ENCODE measurements around the gene CFAP251.
"Not testable (repeated sequence)": the region's sequence is repeated elsewhere in the genome, so short reads cannot be mapped to it uniquely, and the experiment has no call there.

The CFAP251 gene, protein sequence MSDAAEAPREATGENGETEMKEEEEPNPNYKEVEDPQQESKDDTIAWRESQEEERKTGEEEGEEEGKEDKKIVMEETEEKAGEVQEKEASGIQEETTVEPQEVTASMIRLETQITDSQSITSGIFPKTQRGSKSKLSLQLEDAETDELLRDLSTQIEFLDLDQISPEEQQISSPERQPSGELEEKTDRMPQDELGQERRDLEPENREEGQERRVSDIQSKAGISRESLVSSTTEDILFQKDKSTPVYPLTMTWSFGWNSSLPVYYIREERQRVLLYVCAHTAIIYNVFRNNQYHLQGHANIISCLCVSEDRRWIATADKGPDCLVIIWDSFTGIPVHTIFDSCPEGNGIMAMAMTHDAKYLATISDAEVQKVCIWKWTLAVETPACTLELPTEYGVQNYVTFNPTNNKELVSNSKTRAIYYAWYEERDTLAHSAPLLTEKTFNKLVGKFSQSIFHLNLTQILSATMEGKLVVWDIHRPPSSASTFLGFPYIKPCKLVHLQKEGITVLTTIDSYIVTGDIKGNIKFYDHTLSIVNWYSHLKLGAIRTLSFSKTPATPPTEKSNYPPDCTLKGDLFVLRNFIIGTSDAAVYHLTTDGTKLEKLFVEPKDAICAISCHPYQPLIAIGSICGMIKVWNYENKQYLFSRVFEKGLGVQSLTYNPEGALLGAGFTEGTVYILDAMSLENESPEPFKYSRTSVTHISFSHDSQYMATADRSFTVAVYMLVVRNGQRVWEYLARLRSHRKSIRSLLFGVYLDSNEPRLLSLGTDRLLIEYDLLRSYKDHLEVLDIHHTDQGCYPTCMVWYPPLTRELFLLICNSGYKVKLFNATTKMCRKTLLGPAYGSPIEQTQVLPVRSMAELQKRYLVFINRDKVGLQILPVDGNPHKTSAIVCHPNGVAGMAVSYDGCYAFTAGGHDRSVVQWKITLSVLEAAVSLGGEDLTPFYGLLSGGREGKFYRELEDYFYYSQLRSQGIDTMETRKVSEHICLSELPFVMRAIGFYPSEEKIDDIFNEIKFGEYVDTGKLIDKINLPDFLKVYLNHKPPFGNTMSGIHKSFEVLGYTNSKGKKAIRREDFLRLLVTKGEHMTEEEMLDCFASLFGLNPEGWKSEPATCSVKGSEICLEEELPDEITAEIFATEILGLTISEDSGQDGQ

DNA sequence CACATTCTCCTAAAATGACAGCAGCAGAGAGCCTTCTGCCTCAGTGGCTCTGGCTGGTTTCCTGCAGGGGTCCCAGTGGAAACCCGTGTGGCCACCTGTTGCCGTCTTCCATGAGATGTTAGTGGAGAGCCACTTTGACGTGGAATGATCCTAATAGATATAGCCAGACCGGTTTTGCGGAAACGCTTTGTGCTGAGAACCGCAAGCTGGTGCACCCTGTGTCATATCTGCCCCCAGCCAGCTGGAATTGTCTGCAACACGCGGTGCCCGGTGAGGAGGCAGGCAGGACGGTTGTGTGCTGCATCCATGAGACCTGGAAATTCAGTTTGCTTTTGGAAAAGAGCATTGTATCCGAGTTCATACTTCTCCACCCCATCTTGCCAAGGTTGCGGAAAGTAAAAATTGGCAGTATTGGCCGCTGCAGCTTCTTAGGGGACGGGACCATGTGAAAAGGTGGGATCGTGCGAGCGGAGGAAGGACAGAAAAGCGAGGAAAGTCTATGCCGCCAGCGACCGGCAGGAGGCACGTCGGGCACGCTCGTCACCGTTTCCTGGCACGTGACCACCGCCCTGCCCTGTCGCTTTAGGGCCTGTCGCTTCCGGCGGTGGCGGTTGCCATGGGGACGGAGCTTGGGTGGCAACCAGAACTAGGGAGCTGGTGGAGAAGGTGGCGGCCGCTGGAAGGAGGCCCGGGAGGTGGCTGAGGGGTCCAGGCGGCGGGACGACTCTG lies at the start of gene CFAP251:
CFAP251 (plus strand) TSS at position 643 of the 729 bp plus-strand sequence. CDS start 2,714 bp downstream, outside the sequence.
- DNase-seq (ENCODE audit: low read depth in 2 of 2) = peak; percentile 89 to 90

DNA sequence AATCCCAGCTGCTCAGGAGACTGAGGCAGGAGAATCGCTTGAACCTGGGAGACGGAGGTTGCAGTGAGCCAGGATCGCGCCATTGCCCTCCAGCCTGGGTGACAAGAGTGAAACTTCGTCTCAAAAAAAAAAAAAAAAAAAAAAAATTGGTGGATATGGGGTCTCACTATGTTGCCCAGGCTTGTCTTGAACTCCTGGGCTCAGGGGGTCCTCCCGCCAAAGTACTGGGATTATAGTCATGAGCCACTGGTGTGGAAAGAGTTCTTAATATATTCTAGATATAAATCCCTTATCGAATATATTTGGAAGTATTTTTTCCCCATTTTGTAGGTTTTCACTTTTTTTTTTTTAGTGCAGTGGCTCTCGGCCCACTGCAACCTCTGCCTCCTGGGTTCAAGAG lies 49.2 kb upstream of the CFAP251 start:
- DNase-seq (ENCODE audit: low read depth in 2 of 2) = not testable (repeated sequence)

GRCh38 chr12:121871467-121871866 lies 46.9 kb upstream of the CFAP251 start:
- DNase-seq (ENCODE audit: low read depth in 2 of 2) = no peak

- no peak for DNase-seq (ENCODE audit: low read depth in 2 of 2)
These were observed 45.7 kb upstream of the CFAP251 start for GRCh38 chr12:121872546-121873215.

GRCh38 chr12:121873216-121873569 lies 45.2 kb upstream of the CFAP251 start:
- no peak for DNase-seq (ENCODE audit: low read depth in 2 of 2)

GRCh38 chr12:121874071-121874470 lies 44.3 kb upstream of the CFAP251 start:
- no peak for DNase-seq (ENCODE audit: low read depth in 2 of 2)

- DNase-seq (ENCODE audit: low read depth in 2 of 2) = no peak
These were observed 42.8 kb upstream of the CFAP251 start for GRCh38 chr12:121875582-121875981.

- DNase-seq (ENCODE audit: low read depth in 2 of 2) = not testable (repeated sequence)
These were observed 42.3 kb upstream of the CFAP251 start for GRCh38 chr12:121876080-121876447.

GRCh38 chr12:121883315-121883660 lies 35.1 kb upstream of the CFAP251 start:
- no peak for DNase-seq (ENCODE audit: low read depth in 2 of 2)

- DNase-seq (ENCODE audit: low read depth in 2 of 2) = not testable (repeated sequence)
These were observed 33.3 kb upstream of the CFAP251 start for GRCh38 chr12:121885129-121885528.

DNA sequence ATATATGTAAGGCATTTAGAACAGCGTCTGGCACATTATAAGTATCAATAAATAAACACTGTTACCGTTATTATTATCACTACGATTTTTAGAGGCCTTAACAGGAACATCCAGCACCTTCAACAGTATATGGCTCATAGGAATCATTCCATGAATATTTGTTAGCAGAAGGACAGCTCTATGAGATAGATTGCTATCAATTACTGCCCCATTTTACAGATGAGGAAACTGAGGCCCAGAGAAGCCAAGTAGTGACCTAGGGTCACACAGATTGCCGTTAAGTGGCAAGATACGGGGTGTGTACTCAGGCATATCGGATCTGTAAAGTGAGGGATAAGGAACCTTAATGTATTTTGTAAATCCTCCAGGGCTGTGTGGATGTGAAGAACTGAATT lies 30.3 kb upstream of the CFAP251 start:
- DNase-seq (ENCODE audit: low read depth in 2 of 2) = no peak

GRCh38 chr12:121888478-121889273 lies 29.7 kb upstream of the CFAP251 start, which contains the start of gene PSMD9:
Gene PSMD9 (plus strand): TSS chr12:121888790. CDS start chr12:121888857, 67 bp downstream.
- peak; percentile 96 to 98 for DNase-seq (ENCODE audit: low read depth in 2 of 2)

DNA sequence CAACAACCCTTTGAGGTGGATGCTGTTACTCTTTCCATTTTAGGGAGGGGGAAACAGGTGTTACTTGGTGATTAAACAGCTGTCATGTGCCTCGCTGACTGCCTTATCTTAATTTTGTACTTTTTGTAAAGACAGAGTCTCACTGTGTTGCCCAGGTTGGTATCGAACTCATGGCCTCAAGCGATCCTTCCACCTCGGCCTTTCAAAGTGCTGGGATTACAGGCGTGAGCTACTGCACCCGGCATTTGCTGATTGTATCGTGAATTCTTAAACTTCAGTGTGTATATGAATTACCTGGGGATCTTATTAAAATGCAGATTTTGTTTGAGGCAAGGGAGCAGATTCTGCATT lies 29.1 kb upstream of the CFAP251 start:
- no peak for DNase-seq (ENCODE audit: low read depth in 2 of 2)

GRCh38 chr12:121889661-121890060 lies 28.7 kb upstream of the CFAP251 start:
- DNase-seq (ENCODE audit: low read depth in 2 of 2) = not testable (repeated sequence)

DNA sequence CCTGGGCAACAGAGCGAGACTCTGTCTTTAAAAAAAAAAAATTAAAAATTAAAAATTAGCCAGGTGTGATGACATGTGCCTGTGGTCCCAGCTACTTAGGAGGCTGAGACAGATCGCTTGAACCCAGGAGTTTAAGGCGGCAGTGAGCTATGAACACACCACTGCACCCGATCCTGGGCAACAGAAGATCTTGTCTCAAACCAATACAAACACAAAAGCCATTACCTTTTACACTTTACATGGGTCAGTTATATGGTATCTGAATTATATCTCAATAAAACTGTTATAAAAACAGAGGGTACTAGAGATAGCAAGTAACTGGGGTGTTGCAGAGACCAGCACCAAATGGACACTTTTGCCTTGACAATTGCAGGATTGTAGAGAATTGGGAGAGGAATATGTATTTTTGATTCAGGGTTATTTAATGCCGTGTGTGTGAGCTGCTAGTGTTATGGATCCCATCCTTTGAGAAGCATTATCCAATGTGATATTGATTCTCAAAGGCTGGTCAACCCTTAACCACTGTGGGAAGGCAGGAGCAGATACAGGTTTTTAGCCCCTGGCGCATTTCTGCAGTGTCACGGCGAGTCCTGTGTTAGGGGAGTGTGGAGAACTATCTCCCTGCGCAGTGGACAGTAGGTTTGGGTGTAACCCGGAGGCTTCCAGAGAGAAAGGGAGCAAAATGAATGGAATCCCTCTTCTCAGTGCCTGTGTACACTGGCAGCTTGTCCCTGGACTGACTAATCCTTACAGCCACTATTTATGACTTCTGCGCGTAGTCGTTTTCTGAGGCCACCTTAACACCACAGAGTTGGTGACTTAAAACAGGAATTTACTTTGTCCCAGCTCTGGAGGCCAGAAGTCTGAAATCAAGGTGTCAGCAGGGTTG lies 25.5 kb upstream of the CFAP251 start:
- DNase-seq (ENCODE audit: low read depth in 2 of 2) = no peak

GRCh38 chr12:121893961-121894460 lies 24.4 kb upstream of the CFAP251 start:
- DNase-seq (ENCODE audit: low read depth in 2 of 2) = no peak

- no peak for DNase-seq (ENCODE audit: low read depth in 2 of 2)
These were observed 23.8 kb upstream of the CFAP251 start for GRCh38 chr12:121894633-121895032.

GRCh38 chr12:121898287-121898686 lies 20.1 kb upstream of the CFAP251 start:
- no peak for DNase-seq (ENCODE audit: low read depth in 2 of 2)

DNA sequence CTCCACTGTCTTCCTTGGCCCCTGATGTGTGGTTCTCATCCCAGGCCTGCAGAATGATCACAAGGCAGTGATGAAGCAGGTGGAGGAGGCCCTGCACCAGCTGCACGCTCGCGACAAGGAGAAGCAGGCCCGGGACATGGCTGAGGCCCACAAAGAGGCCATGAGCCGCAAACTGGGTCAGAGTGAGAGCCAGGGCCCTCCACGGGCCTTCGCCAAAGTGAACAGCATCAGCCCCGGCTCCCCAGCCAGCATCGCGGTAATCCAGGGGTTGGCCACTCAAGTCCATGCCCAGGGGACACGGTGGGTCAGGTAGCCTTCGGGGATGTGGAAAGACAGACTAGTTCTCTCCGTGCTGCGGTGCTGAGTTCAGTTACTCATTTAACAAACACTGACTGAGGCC lies 18.8 kb upstream of the CFAP251 start:
- DNase-seq (ENCODE audit: low read depth in 2 of 2) = no peak

All from activated CD8-positive, alpha-beta memory T cell treated with anti-CD3 and anti-CD28 coated beads for 4 hours (primary cell).